Tibial nerve (tissue), 4 donors: ENCODE results near the gene TGFB1. TPM values are rescaled to one million over a fixed set of nuclear protein-coding genes. Genes with fewer than 3 reads are reported as not detected.
A peak's percentile ranks its signal among the peaks of the same experiment; 100 is the strongest.

ENCODE experiments used
- DNase-seq, 2 donors: peaks; one replicate each; pipeline ENCODE4 v3.0.0-alpha.2; 2019; ENCODE audit warnings: low spot score in 2 of 2
- H3K27ac ChIP-seq, 4 donors: fragments of 200-600 bp; sonication (generic) in 3 of 4; one replicate each; pipeline ENCODE4 v1.5.1; 2017 to 2019; ENCODE audit warnings: mild to moderate bottlenecking in 1 of 4
- H3K27me3 ChIP-seq, 2 donors: fragments of 200-600 bp; sonication (generic) in 1 of 2; one replicate each; pipeline versions ENCODE4 v1.5.1 to v1.6.0; 2017 to 2019
- H3K36me3 ChIP-seq, 3 donors: fragments of 200-600 bp; sonication (generic); one replicate each; pipeline ENCODE4 v1.5.1; 2018 to 2019
- H3K4me1 ChIP-seq, 4 donors: fragments of 200-600 bp; sonication (generic) in 3 of 4; one replicate each; pipeline ENCODE4 v1.5.1; 2017 to 2019
- H3K4me3 ChIP-seq, 4 donors: fragments of 200-600 bp; sonication (generic) in 3 of 4; one replicate each; pipeline ENCODE4 v1.5.1; 2017 to 2019; ENCODE audit warnings: mild to moderate bottlenecking in 1 of 4, moderate library complexity in 1 of 4
- H3K9me3 ChIP-seq, 4 donors: fragments of 200-600 bp; sonication (generic) in 3 of 4; one replicate each; pipeline ENCODE4 v1.5.1; 2017 to 2019
- EP300 ChIP-seq, 2 donors: sonication (generic); formaldehyde crosslinking; IDR thresholded peaks; one replicate each; pipeline ENCODE4 v1.6.1; 2017; ENCODE audit warnings: antibody characterized with exemption in 2 of 2, mild to moderate bottlenecking in 1 of 2
- POLR2A ChIP-seq, 2 donors: fragments of 450-650 bp; IDR thresholded peaks; one replicate each; pipeline ENCODE4 v1.6.1; 2017; ENCODE audit warnings: antibody characterized with exemption in 2 of 2, mild to moderate bottlenecking in 2 of 2, moderate library complexity in 2 of 2
- WGBS, 2 donors: methylation state at CpG; one replicate each; pipeline ENCODE4 v1.1.5; 2018; 5-methylcytosine and 5-hydroxymethylcytosine counted together
- total RNA-seq, 4 donors: library from RNA; depleted of rRNA; stranded (reverse); fragments of >200 nt; gene quantifications; one replicate each; pipeline ENCODE4 v1.1.0, GENCODE V29; 2016
- TF ChIP-seq, protein P1 (sequence below), 5 experiments: fragments of 200-600 bp in 3 of 5; fragments of 450-650 bp in 2 of 5; sonication (generic) in 3 of 5; IDR thresholded peaks; one replicate each; pipeline ENCODE4 v1.5.1; 2016 to 2019; ENCODE audit warnings: antibody characterized with exemption in 5 of 5, mild to moderate bottlenecking in 3 of 5, moderate library complexity in 2 of 5

The TGFB1 gene
- total RNA-seq, 4 donors from 2014 or later, result 14.6 to 31.8 (median 23.9) TPM

DNA sequence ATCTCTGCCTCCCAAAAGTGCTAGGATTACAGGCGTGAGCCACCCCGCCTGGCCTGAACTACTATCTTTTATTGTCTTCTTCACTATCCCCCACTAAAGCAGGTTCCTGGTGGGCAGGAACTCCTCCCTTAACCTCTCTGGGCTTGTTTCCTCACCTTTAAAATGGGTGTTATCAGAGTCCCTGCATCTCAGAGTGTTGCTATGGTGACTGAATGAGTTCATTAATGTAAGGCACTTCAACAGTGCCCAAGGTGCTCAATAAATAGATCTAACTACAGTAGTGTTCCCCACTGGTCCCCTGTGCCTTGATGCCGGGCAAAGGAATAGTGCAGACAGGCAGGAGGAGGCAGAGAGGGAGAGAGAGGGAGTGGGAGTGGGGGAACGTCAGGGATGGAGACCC, 23.2 kb downstream of the TGFB1 start:
- DNase-seq, result no peak
- no peak overlapping the region for H3K4me3 ChIP-seq
- TF ChIP-seq POLR2A (IDR thresholded peaks at IDR 0.05) (no peak), EP300 (IDR thresholded peaks at IDR 0.05) (no peak)
- TF ChIP-seq, protein P1, sequence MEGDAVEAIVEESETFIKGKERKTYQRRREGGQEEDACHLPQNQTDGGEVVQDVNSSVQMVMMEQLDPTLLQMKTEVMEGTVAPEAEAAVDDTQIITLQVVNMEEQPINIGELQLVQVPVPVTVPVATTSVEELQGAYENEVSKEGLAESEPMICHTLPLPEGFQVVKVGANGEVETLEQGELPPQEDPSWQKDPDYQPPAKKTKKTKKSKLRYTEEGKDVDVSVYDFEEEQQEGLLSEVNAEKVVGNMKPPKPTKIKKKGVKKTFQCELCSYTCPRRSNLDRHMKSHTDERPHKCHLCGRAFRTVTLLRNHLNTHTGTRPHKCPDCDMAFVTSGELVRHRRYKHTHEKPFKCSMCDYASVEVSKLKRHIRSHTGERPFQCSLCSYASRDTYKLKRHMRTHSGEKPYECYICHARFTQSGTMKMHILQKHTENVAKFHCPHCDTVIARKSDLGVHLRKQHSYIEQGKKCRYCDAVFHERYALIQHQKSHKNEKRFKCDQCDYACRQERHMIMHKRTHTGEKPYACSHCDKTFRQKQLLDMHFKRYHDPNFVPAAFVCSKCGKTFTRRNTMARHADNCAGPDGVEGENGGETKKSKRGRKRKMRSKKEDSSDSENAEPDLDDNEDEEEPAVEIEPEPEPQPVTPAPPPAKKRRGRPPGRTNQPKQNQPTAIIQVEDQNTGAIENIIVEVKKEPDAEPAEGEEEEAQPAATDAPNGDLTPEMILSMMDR (IDR thresholded peaks at IDR 0.05), result no peak
- no peaks in the 10 kb centered on the region for H3K27me3 ChIP-seq
- 71 to 75% methylated on average over 4 of the region's 4 CpGs for WGBS, 2 donors
- peaks cover 0 to 41% (median 5%) of the 10 kb centered on the region in 3 donors for H3K36me3 ChIP-seq
- no peak overlapping the region for H3K27ac ChIP-seq
- no peaks in the 10 kb centered on the region for H3K9me3 ChIP-seq
- peaks cover 0 to 38% (median 26%) of the 10 kb centered on the region in 4 donors for H3K4me1 ChIP-seq

DNA sequence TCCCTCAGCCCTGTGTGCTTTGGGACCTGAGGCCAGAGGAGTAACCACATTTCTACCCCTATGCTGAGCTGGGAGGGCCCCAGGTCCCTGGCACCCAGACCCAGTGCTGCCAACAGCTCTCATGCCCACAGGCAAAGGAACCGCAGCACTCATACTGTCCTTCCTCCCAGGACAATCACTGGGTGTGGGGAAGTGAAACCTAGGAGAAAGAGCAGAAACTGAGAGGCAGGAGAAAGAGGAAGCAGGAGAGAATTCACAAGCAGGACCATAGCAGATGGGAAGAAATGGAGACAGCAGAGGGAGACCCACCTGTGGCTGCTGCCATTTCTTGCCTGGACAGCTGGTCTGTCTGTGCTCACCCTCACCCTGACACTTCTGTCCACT, 24.9 kb downstream of the TGFB1 start:
- Histone ChIP-seq H3K9me3 (no peaks in the 10 kb centered on the region), H3K36me3 (peaks cover 0 to 39% (median 5%) of the 10 kb centered on the region in 3 donors), H3K27ac (peak overlapping the region in 3 of 4 donors; percentile 79 to 83 (median 79)), H3K4me1 (peaks cover 0 to 52% (median 42%) of the 10 kb centered on the region in 4 donors), H3K27me3 (no peaks in the 10 kb centered on the region), H3K4me3 (no peak overlapping the region)
- TF ChIP-seq EP300 (IDR thresholded peaks at IDR 0.05) (peak in 1 of 2 donors; percentile 72), POLR2A (IDR thresholded peaks at IDR 0.05) (no peak)
- TF ChIP-seq, protein P1 (IDR thresholded peaks at IDR 0.05), result no peak
- 63 to 68% methylated on average over 1 of the region's 1 CpG for WGBS, 2 donors
- no peak for DNase-seq

DNA sequence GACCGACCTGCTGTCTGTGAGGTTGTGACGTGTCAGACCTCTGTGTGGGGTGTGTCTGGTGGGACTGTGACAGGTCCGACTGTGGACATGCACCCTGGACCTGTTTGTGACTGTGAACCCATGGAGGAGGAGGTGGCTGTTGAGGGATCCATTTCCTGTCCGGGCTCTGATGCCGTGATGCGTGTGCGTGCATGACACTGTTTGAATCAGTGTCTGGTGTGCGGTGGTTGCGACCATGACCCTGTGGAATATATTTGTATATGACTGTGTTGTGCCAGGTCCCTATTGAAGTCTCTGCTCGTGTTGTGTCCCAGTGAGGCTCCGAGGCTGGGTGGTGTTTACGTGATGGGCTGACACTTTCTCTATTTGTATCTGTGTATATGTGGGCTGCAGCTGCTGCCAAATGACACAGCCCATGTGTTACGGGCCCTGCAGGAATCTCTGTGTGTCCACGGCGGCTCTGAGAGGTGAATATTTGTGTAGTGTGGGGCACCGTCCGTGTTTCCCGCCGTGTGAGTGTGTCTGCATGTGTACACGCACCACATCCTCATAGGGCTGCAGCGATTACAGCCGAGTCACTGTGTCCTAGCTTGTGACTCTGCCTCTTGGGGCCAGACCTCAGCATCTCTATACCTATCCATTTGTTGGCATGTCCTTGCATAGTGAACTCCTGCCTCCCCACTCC, 25.4 kb downstream of the TGFB1 start:
- no peak for DNase-seq
- Histone ChIP-seq H3K27me3 (no peaks in the 10 kb centered on the region), H3K27ac (peak overlapping the region; percentile 23 to 83 (median 79)), H3K36me3 (peaks cover 0 to 42% (median 5%) of the 10 kb centered on the region in 3 donors), H3K4me1 (peaks cover 0 to 57% (median 48%) of the 10 kb centered on the region in 4 donors), H3K9me3 (no peaks in the 10 kb centered on the region), H3K4me3 (peak overlapping the region in 1 of 4 donors; percentile 46)
- 66 to 71% methylated on average over 22 of the region's 22 CpGs for WGBS, 2 donors
- no peak for TF ChIP-seq POLR2A (IDR thresholded peaks at IDR 0.05)

DNA sequence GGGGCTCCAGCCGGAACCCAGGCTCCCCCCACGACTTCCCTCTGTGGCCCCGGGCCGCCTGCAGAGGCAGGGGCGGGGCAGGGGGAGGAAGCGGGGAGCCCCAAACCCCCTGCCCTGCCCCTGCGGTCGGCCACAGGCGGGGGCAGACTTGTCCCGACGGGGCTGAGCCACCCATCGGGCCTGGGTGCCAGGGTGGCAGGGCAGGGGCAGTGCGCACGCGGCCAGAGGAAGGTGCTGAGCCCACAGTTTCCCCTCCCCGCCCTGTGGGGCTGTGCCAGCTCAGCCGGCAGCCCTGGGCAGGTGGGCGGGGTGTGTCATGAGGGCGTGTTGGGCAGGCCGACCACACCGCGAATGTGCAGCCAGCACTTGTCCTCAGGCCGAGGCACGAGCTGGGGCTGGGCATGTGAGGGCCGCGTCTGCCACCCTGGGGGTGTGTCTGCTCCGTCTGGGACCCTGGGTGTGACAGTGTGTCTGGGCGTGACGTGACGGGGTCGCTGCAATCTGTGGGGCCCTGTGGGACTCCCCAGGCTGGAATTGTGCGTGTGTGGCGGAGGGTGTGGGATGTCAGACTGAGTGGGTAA, 26.1 kb downstream of the TGFB1 start:
- Histone ChIP-seq H3K27me3 (no peaks in the 10 kb centered on the region), H3K9me3 (no peaks in the 10 kb centered on the region), H3K27ac (peak overlapping the region; percentile 23 to 83 (median 79)), H3K36me3 (peaks cover 0 to 46% (median 5%) of the 10 kb centered on the region in 3 donors), H3K4me3 (peak overlapping the region; percentile 21 to 46 (median 26)), H3K4me1 (peaks cover 0 to 63% (median 53%) of the 10 kb centered on the region in 4 donors)
- TF ChIP-seq EP300 (IDR thresholded peaks at IDR 0.05) (peak in 1 of 2 donors; percentile 69), POLR2A (IDR thresholded peaks at IDR 0.05) (no peak)
- DNase-seq, result no peak
- 25 to 26% methylated on average over 16 to 26 of the region's 33 CpGs for WGBS, 2 donors

DNA sequence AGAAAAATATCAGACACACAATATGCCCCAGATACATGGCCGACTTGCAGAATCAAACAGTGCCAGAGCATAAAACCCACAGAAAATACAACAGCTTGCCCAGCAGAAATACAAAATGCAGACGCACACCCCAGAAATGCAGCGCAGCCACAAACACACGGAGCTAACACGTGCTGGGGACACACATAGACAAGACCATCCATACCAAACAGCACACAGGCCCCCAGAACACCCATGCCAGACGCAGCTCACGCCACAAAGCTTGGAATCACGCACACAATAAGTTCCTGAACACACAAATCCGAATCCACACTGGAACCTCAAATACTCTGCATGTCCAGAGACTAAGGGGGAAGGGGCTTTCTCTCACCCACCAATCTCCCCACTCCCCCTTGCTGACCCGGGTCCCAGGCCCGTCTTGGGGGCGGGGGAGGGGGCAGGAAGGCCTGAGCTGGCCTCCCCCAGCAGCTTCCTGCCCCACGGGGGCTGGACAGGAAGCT, 26.6 kb downstream of the TGFB1 start:
- 31 to 32% methylated on average over 12 to 13 of the region's 13 CpGs for WGBS, 2 donors
- Histone ChIP-seq H3K36me3 (peaks cover 0 to 50% (median 5%) of the 10 kb centered on the region in 3 donors), H3K4me1 (peaks cover 0 to 69% (median 56%) of the 10 kb centered on the region in 4 donors), H3K9me3 (no peaks in the 10 kb centered on the region), H3K27ac (peak overlapping the region; percentile 23 to 83 (median 79)), H3K4me3 (peak overlapping the region; percentile 21 to 46 (median 26)), H3K27me3 (no peaks in the 10 kb centered on the region)
- no peak for TF ChIP-seq EP300 (IDR thresholded peaks at IDR 0.05)
- DNase-seq, result no peak

DNA sequence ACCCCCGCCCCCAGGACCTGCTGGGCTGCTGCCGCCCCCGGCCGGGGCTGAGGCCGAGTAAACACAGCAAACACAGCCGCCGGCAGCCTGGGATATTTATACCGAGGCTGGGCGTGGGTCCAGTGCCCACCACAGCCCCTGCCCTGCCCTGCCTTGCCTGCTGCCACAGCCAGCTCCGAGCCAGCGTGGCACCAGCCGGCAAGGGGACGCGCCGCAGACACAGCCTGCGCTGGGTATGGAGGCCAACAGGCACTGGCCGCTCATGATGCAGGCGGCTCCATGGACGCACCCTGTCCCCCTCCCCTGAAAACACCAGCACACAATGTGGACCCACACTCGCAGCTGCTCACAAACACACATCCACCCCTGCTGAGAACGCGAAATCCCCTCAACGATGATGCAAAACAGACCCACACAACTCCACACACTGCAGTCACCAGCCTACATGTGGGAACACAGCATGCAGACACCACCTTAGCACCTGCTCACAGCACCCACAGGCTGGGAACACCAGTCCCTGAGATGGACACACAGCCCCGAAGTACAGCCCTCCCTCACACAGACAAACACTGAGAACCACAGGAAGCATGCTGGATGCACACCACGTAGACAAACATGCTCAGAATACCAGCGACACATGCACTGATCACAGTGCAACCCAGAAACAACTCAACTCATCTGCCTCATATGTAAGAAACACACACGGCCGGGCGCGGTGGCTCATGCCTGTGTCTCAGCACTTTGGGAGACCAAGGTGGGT, 27.6 kb downstream of the TGFB1 start:
- WGBS, 2 donors, result 30 to 31% methylated on average over 14 to 29 of the region's 30 CpGs
- DNase-seq, result no peak
- H3K9me3 ChIP-seq, result no peaks in the 10 kb centered on the region
- H3K4me3 ChIP-seq, result peak overlapping the region in 1 of 4 donors; percentile 33
- H3K36me3 ChIP-seq, result peaks cover 0 to 48% (median under 1%) of the 10 kb centered on the region in 3 donors
- TF ChIP-seq POLR2A (IDR thresholded peaks at IDR 0.05), result no peak
- TF ChIP-seq EP300 (IDR thresholded peaks at IDR 0.05), result no peak
- H3K27ac ChIP-seq, result peak overlapping the region in 3 of 4 donors; percentile 63 to 95 (median 93)
- H3K4me1 ChIP-seq, result peaks cover 0 to 79% (median 61%) of the 10 kb centered on the region in 4 donors
- H3K27me3 ChIP-seq, result no peaks in the 10 kb centered on the region
